PC-3 (cell line): ENCODE results near the gene SPATA6L. TPM values are rescaled to one million over a fixed set of nuclear protein-coding genes. Genes with fewer than 3 reads are reported as not detected.

Experiments used
- ATAC-seq: fragments of 200-7000 bp; cut with Tn5 transposase; 2 replicates; pipeline ENCODE4 v1.9.1; 2020; ENCODE audit warnings: mild to moderate bottlenecking, moderate library complexity
- BruUV-seq: library from RNA; stranded (reverse); fragments of 400-500 nt; replicated peaks from 2 replicates; lab custom pipeline; 2021; lab: Mats Ljungman, UMichigan
- CTCF ChIA-PET: fragments of 300-600 bp; sonication (Branson Sonifier 250); formaldehyde crosslinking; loops from one replicate; lab custom pipeline; 2022; ENCODE audit warnings: antibody characterized with exemption; lab: Charles Lee
- POLR2A ChIA-PET: fragments of 300-600 bp; sonication (Branson Sonifier 250); formaldehyde crosslinking; loops from one replicate; lab custom pipeline; 2022; ENCODE audit warnings: antibody characterized with exemption; ENCODE audit not compliant: unreplicated experiment; lab: Charles Lee
- DNase-seq: peaks from one replicate; pipeline ENCODE4 v3.0.0-alpha.2; 2015
- H2AFZ ChIP-seq: fragments of 300-600 bp; sonication (generic); 2 replicates; pipeline ENCODE4 v1.6.0; 2016; ENCODE audit warnings: antibody characterized with exemption, low read length
- H3F3A ChIP-seq: fragments of 300-600 bp; sonication (generic); one replicate; pipeline ENCODE4 v1.6.0; 2017; ENCODE audit warnings: antibody characterized with exemption, low read length, control low read depth, mild to moderate bottlenecking; ENCODE audit not compliant: unreplicated experiment
- H3K27ac ChIP-seq: fragments of 300-600 bp; sonication (generic); 2 replicates; pipeline ENCODE4 v1.5.1; 2016; ENCODE audit warnings: mild to moderate bottlenecking, low read length
- H3K27me3 ChIP-seq: fragments of 300-600 bp; sonication (generic); 2 replicates; pipeline ENCODE4 v1.6.1; 2016; ENCODE audit warnings: low read length, mixed read lengths
- H3K36me3 ChIP-seq: fragments of 300-600 bp; sonication (generic); 2 replicates; pipeline ENCODE4 v1.6.1; 2016; ENCODE audit warnings: low read depth, mixed run types, low read length, mixed read lengths
- H3K4me1 ChIP-seq: fragments of 300-600 bp; sonication (generic); 2 replicates; pipeline ENCODE4 v1.5.1; 2016; ENCODE audit warnings: low read length; ENCODE audit not compliant: insufficient read depth
- H3K4me2 ChIP-seq: fragments of 300-600 bp; sonication (generic); 2 replicates; pipeline ENCODE4 v1.6.0; 2016; ENCODE audit warnings: low read length
- H3K4me3 ChIP-seq: fragments of 300-600 bp; sonication (generic); 2 replicates; pipeline ENCODE4 v1.5.1; 2016; ENCODE audit warnings: mild to moderate bottlenecking, low read length, mixed read lengths
- H3K79me2 ChIP-seq: fragments of 300-600 bp; sonication (generic); 2 replicates; pipeline ENCODE4 v1.6.1; 2017; ENCODE audit warnings: low read length, mixed read lengths
- H3K9ac ChIP-seq: fragments of 300-600 bp; sonication (generic); 2 replicates; pipeline ENCODE4 v1.6.0; 2016; ENCODE audit warnings: mild to moderate bottlenecking, low read length
- H3K9me2 ChIP-seq: fragments of 300-600 bp; sonication (generic); replicated peaks from 2 replicates; pipeline ENCODE4 v1.6.1; 2016; ENCODE audit warnings: mixed run types, low read length, mixed read lengths
- H3K9me3 ChIP-seq: fragments of 300-600 bp; sonication (generic); 2 replicates; pipeline ENCODE4 v1.6.1; 2016; ENCODE audit warnings: low read length, mixed read lengths
- H4K20me1 ChIP-seq: fragments of 300-600 bp; sonication (generic); 2 replicates; pipeline ENCODE4 v1.6.1; 2016; ENCODE audit warnings: low read length, mixed read lengths
- EZH2 ChIP-seq: fragments of 300-600 bp; sonication (generic); IDR thresholded peaks from one replicate; pipeline ENCODE4 v1.6.1; 2017; ENCODE audit warnings: antibody characterized with exemption, mild to moderate bottlenecking, low read length; ENCODE audit not compliant: unreplicated experiment
- EZH2phosphoT487 ChIP-seq: fragments of 300-600 bp; sonication (generic); IDR thresholded peaks from 2 replicates; pipeline ENCODE4 v1.6.1; 2018; ENCODE audit warnings: mild to moderate bottlenecking, antibody characterized with exemption, low read length, borderline replicate concordance
- intact Hi-C: fragments of 100-400 bp; cut with micrococcal nuclease; formaldehyde crosslinking; loops from 2 replicates; pipeline ENCODE4 v1.9.0; 2023
- total RNA-seq: library from RNA; depleted of rRNA; stranded (reverse); fragments of >200 nt; gene quantifications from 2 replicates; pipeline ENCODE4 v1.2.3, GENCODE V29; 2014
- TF ChIP-seq, protein P1 (sequence below): fragments of 300-600 bp; sonication (generic); conservative IDR thresholded peaks from 2 replicates; pipeline ENCODE4 v1.5.1; 2017; ENCODE audit warnings: antibody characterized with exemption, low read depth, mild to moderate bottlenecking, low read length

The SPATA6L gene
- total RNA-seq, 1 experiment from 2014 or later = not detected

DNA sequence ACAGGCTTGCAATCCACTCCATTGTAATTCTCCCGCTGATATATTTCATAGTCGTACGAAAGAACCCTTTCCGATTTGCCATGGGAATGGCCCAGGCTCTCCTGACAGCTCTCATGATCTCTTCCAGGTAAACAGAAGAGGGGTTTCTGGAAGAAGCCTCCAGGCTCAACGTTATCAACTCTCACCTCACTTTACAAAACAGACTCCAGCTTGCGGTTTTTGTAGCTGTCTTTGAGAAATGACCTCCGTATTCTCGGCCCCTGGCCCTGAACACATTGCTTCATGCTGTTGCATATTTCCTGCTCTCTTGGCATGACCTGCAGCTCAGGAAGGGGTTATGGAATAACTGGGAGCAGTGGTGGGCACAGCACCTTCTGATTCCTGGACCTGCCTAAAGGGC lies 90.3 kb downstream of the SPATA6L start:
- DNase-seq (no peak), ATAC-seq (no peak)
- Histone ChIP-seq H2AFZ (no peak overlapping the region), H3K4me2 (no peak overlapping the region), H3K9ac (no peak overlapping the region), H3K36me3 (no peaks in the 10 kb centered on the region), H3F3A (no peaks in the 10 kb centered on the region), H3K9me3 (no peaks in the 10 kb centered on the region), H4K20me1 (no peaks in the 10 kb centered on the region), H3K27me3 (no peaks in the 10 kb centered on the region), H3K27ac (no peak overlapping the region), H3K9me2 (no peaks in the 10 kb centered on the region), H3K4me1 (no peaks in the 10 kb centered on the region), H3K4me3 (no peak overlapping the region), H3K79me2 (no peaks in the 10 kb centered on the region)
- intact Hi-C loops = no loop called here
- no TSS peak for BruUV-seq
- POLR2A ChIA-PET = no interaction called here
- CTCF ChIA-PET = no interaction called here
- no peak for TF ChIP-seq EZH2
- TF ChIP-seq EZH2phosphoT487 = no peak
- TF ChIP-seq, protein P1, sequence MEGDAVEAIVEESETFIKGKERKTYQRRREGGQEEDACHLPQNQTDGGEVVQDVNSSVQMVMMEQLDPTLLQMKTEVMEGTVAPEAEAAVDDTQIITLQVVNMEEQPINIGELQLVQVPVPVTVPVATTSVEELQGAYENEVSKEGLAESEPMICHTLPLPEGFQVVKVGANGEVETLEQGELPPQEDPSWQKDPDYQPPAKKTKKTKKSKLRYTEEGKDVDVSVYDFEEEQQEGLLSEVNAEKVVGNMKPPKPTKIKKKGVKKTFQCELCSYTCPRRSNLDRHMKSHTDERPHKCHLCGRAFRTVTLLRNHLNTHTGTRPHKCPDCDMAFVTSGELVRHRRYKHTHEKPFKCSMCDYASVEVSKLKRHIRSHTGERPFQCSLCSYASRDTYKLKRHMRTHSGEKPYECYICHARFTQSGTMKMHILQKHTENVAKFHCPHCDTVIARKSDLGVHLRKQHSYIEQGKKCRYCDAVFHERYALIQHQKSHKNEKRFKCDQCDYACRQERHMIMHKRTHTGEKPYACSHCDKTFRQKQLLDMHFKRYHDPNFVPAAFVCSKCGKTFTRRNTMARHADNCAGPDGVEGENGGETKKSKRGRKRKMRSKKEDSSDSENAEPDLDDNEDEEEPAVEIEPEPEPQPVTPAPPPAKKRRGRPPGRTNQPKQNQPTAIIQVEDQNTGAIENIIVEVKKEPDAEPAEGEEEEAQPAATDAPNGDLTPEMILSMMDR = no peak

DNA sequence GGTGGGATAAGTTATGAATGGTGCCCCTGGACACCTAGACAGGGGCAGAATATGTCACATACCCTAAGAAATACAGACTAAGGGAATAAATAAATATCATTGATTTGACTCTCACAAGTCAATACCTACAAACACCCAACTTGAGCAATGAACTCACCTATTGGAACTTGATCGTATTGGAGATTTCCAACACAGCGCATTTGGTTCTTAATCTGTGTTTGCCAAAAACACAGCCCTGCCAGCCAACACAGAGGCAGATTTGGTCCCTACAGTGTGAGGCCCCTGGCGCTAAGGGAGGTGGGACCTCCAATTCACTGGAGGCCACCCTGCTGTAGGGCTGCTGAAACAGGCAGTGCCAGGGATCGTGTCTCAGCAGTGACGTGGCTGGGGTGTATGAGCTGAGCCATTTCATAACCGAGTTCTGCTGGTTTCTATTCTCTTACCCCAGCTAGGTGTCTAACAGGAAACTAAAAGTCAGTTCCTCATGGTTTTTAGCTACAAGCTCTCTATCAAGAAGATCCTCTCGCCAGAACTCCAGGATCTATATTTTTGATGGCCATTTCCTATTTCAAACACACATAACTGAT lies 91.5 kb downstream of the SPATA6L start:
- H3K36me3 ChIP-seq = no peaks in the 10 kb centered on the region
- H3K4me1 ChIP-seq = no peaks in the 10 kb centered on the region
- ATAC-seq (no peak), DNase-seq (no peak)
- no peaks in the 10 kb centered on the region for H3K79me2 ChIP-seq
- TF ChIP-seq EZH2phosphoT487 (no peak), EZH2 (no peak)
- TF ChIP-seq, protein P1 = no peak
- POLR2A ChIA-PET = no interaction called here
- H3K4me3 ChIP-seq = no peak overlapping the region
- H3K9ac ChIP-seq = no peak overlapping the region
- H3F3A ChIP-seq = no peaks in the 10 kb centered on the region
- H3K27ac ChIP-seq = no peak overlapping the region
- no peak overlapping the region for H2AFZ ChIP-seq
- intact Hi-C loops = no loop called here
- CTCF ChIA-PET = no interaction called here
- no peaks in the 10 kb centered on the region for H3K9me3 ChIP-seq
- H3K27me3 ChIP-seq = no peaks in the 10 kb centered on the region
- no peaks in the 10 kb centered on the region for H3K9me2 ChIP-seq
- H4K20me1 ChIP-seq = no peaks in the 10 kb centered on the region
- H3K4me2 ChIP-seq = no peak overlapping the region
- BruUV-seq = no TSS peak

DNA sequence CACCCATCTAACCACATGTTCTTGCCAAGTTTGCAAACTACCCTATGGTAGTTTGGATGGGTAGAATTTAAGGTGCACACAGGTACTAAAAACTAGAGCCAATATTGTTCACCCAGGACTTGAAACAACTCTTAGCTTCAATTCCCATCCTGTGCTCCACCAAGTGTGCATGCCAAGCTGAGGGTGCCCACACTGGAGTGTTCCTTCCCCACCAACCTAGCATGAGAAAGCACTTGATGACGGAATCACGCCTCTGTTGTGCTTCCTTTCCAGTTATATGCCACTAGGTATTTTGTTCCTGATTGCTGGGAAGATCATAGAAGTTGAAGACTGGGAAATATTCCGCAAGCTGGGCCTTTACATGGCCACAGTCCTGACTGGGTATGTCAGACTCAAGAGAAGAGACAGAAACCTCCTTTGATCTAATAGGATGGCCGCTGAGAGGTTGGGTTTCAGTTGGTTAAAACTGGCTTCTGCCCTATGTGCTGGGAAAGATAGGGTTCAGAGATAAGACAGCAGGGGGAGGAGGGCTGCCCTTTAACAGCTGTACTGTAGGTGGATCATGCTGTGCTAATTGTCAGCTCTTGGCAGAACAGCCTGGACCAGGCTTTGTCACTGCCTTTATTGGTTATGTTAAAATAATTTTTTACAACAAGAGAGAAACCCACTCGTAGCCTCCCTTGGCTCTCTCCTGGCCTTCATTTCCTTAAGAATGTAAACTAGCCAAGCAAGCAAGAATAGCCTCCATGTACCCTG lies 92.5 kb downstream of the SPATA6L start:
- intact Hi-C loops = no loop called here
- DNase-seq = no peak
- Histone ChIP-seq H3K4me3 (no peak overlapping the region), H3K9me3 (no peaks in the 10 kb centered on the region), H3K79me2 (no peaks in the 10 kb centered on the region), H3F3A (no peaks in the 10 kb centered on the region), H2AFZ (no peak overlapping the region), H3K9ac (no peak overlapping the region), H3K9me2 (no peaks in the 10 kb centered on the region), H3K27ac (no peak overlapping the region), H3K4me1 (no peaks in the 10 kb centered on the region), H3K4me2 (no peak overlapping the region), H3K36me3 (no peaks in the 10 kb centered on the region), H3K27me3 (no peaks in the 10 kb centered on the region), H4K20me1 (no peaks in the 10 kb centered on the region)
- CTCF ChIA-PET = no interaction called here
- TF ChIP-seq, protein P1 = no peak
- TF ChIP-seq EZH2 (no peak), EZH2phosphoT487 (no peak)
- POLR2A ChIA-PET = no interaction called here
- no peak for ATAC-seq
- no TSS peak for BruUV-seq
